Measurements from ENCODE around the gene SEMA4F. TPM values are rescaled to one million over a fixed set of nuclear protein-coding genes. Genes with fewer than 3 reads are reported as not detected.

SEMA4F gene
- total RNA-seq, 4 donors from 2014 or later = 6.7 to 22.3 (median 11.2) TPM

Other genes with a start within 250 kb of the SEMA4F start
- 10 to 100 TPM in 1 of 4 donors, 1 to 10 TPM in 3; 4.5 to 14.4 (median 5.3) TPM for gene C2orf81, start 232.6 kb upstream of the SEMA4F start, total RNA-seq
- gene WDR54, start 232.5 kb upstream of the SEMA4F start, total RNA-seq = 10 to 100 TPM in 3 of 4 donors, 1 to 10 TPM in 1; 9.6 to 25.2 (median 18.5) TPM
- 10 to 100 TPM; 83.4 to 93.1 (median 87.1) TPM for gene RTKN, start 212.3 kb upstream of the SEMA4F start, total RNA-seq
- 10 to 100 TPM; 15.1 to 40.6 (median 27.5) TPM for gene INO80B, start 199.2 kb upstream of the SEMA4F start, total RNA-seq
- gene WBP1, start 195.8 kb upstream of the SEMA4F start, total RNA-seq = 10 to 100 TPM; 35.7 to 84.6 (median 69.0) TPM
- gene MOGS, start 188.9 kb upstream of the SEMA4F start, total RNA-seq = 10 to 100 TPM; 30.2 to 52.5 (median 39.7) TPM
- 10 to 100 TPM; 15.9 to 86.1 (median 34.4) TPM for gene MRPL53, start 181.6 kb upstream of the SEMA4F start, total RNA-seq
- gene CCDC142, start 171.2 kb upstream of the SEMA4F start, total RNA-seq = 10 to 100 TPM; 34.7 to 53.1 (median 39.4) TPM
- 10 to 100 TPM; 14.6 to 43.3 (median 36.4) TPM for gene TTC31, start 171.2 kb upstream of the SEMA4F start, total RNA-seq
- gene LBX2, start 154.6 kb upstream of the SEMA4F start, total RNA-seq = 1 to 10 TPM in 2 of 4 donors, under 1 TPM in 2; 0.20 to 4.4 (median 1.6) TPM
- gene PCGF1, start 146.6 kb upstream of the SEMA4F start, total RNA-seq = 10 to 100 TPM in 3 of 4 donors, 1 to 10 TPM in 1; 9.6 to 32.0 (median 19.1) TPM
- not detected for gene TLX2, start 139.8 kb upstream of the SEMA4F start, total RNA-seq
- gene DQX1, start 128.0 kb upstream of the SEMA4F start, total RNA-seq = 1 to 10 TPM in 1 of 4 donors, not detected in 3; 6.9 TPM
- gene AUP1, start 124.5 kb upstream of the SEMA4F start, total RNA-seq = 100 to 1,000 TPM; 111 to 207 (median 135) TPM
- gene HTRA2, start 124.3 kb upstream of the SEMA4F start, total RNA-seq = 10 to 100 TPM; 37.8 to 45.3 (median 42.5) TPM
- 10 to 100 TPM in 3 of 4 donors, 1 to 10 TPM in 1; 5.0 to 16.2 (median 13.5) TPM for gene LOXL3, start 100.3 kb upstream of the SEMA4F start, total RNA-seq
- 10 to 100 TPM; 22.2 to 34.2 (median 24.2) TPM for gene DOK1, start 99.5 kb upstream of the SEMA4F start, total RNA-seq
- under 1 TPM in 1 of 4 donors, not detected in 3; 0.21 TPM for gene M1AP, start 5.9 kb upstream of the SEMA4F start, total RNA-seq
- 10 to 100 TPM in 1 of 4 donors, 1 to 10 TPM in 3; 6.5 to 13.4 (median 6.7) TPM for gene HK2, start 179.9 kb downstream of the SEMA4F start, total RNA-seq